HT1080 (cell line): Measurements from ENCODE around the gene ANKFN1. TPM values are rescaled to one million over a fixed set of nuclear protein-coding genes. Genes with fewer than 3 reads are reported as not detected.

ENCODE experiments used
- small RNA-seq: library from RNA; depleted of rRNA; stranded (forward); fragments of <200 nt; gene quantifications from one replicate; pipeline ENCODE3, GENCODE V24; 2014
- total RNA-seq: library from RNA; depleted of rRNA; stranded (reverse); fragments of >200 nt; shearing (Covaris generic); gene quantifications from 2 replicates; pipeline ENCODE4 v1.2.3, GENCODE V29; 2014

ANKFN1 gene
- total RNA-seq, 1 experiment from 2014 or later = 0.10 TPM

Small RNAs within 50 kb of the gene (small RNA-seq; reads per million reads assigned to genes)
- gene AC006600.1 = not detected
